Measurements from ENCODE around the gene CCDC66.

DNA sequence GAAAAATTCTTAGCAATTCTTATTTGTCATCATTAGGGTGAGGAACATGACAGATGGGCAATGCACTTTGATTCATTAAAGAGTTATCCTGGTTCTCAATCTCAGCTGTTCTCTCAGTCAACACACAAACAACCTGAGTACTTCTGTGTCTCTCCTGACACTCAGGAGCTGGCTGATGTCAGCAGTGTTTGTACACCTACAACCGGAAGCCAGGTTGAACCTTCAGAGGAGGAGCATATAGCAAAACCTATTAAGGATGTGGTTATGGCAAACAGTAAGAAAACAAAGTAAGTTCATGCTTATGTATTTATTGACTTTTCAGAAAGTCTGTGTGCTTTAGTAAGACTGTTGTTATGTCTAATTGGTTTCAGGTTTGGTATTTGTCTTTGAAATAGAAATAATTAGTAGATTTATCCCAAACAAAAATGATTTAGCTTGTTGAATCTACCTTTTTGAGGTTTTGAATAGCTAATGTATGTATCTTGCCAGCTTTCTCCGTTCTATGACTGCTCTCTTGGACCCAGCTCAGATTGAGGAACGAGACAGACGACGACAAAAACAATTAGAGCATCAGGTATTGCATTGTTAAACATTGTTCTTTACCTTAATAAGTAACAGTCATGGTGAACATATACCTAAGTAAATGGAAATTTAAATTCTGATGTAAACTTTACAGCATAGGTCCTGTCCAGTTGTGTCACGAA is 36.6 kb downstream of the CCDC66 start:
- no peak for TF ChIP-seq HDGF (IDR thresholded peaks at IDR 0.05; ENCODE audit: borderline replicate concordance)
- no peak for TF ChIP-seq SP1 (IDR thresholded peaks at IDR 0.05)
- no peak for TF ChIP-seq FOXA1 (IDR thresholded peaks at IDR 0.05)
- TF ChIP-seq ARNT (IDR thresholded peaks at IDR 0.05), result no peak
- no peak for TF ChIP-seq CTBP1 (IDR thresholded peaks at IDR 0.05; ENCODE audit: borderline replicate concordance)
- TF ChIP-seq LEF1 (IDR thresholded peaks at IDR 0.05; ENCODE audit: borderline replicate concordance), result no peak
- no peak for TF ChIP-seq BHLHE40 (IDR thresholded peaks at IDR 0.05; ENCODE audit: borderline replicate concordance)
- TF ChIP-seq FOXM1 (IDR thresholded peaks at IDR 0.05; ENCODE audit: borderline replicate concordance), result no peak

All from HEK293T (cell line).